Measurements from ENCODE around the gene CBL. TPM values are rescaled to one million over a fixed set of nuclear protein-coding genes. Genes with fewer than 3 reads are reported as not detected.

CBL gene
- total RNA-seq, 2 donors from 2014 or later, result 10.8 to 16.4 TPM

DNA sequence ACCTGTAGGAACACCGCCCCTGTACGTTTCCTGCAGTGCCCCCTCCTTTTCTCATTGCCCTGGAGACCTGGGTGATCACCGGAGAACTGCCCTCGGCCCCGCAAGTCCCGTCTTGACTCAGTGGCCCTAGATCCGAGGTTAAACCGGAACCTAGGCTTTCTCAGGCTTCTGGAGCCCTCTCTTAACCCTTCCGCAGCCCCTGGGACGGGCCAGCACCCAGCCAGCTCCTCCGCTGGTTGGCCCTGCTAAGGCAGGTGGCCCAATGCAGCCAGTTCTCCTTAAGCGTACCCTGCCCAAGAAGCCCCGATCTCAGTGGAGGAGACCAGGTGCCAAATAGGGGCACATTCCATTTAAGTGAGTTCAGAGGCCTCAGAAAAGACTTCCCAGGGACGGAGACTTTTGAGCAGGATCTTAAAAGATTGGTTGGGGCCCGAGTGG is 36.8 kb upstream of the CBL start:
- DNase-seq, result peak; percentile 36
- peak overlapping the region; percentile 87 to 90 for H3K9ac ChIP-seq (ENCODE audit: low read depth in 2 of 2, low read length in 2 of 2)
- no peaks in the 10 kb centered on the region for H3K4me1 ChIP-seq
- intact Hi-C loops (cut with DNase I), result no loop called here
- H3K27ac ChIP-seq, result peak overlapping the region; percentile 95
- no peaks in the 10 kb centered on the region for H3K27me3 ChIP-seq
- no peaks in the 10 kb centered on the region for H3K36me3 ChIP-seq
- peak overlapping the region; percentile 90 for H3K4me3 ChIP-seq
- no peaks in the 10 kb centered on the region for H3K9me3 ChIP-seq
- TF ChIP-seq, protein P1, sequence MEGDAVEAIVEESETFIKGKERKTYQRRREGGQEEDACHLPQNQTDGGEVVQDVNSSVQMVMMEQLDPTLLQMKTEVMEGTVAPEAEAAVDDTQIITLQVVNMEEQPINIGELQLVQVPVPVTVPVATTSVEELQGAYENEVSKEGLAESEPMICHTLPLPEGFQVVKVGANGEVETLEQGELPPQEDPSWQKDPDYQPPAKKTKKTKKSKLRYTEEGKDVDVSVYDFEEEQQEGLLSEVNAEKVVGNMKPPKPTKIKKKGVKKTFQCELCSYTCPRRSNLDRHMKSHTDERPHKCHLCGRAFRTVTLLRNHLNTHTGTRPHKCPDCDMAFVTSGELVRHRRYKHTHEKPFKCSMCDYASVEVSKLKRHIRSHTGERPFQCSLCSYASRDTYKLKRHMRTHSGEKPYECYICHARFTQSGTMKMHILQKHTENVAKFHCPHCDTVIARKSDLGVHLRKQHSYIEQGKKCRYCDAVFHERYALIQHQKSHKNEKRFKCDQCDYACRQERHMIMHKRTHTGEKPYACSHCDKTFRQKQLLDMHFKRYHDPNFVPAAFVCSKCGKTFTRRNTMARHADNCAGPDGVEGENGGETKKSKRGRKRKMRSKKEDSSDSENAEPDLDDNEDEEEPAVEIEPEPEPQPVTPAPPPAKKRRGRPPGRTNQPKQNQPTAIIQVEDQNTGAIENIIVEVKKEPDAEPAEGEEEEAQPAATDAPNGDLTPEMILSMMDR (IDR thresholded peaks at IDR 0.05), result no peak

DNA sequence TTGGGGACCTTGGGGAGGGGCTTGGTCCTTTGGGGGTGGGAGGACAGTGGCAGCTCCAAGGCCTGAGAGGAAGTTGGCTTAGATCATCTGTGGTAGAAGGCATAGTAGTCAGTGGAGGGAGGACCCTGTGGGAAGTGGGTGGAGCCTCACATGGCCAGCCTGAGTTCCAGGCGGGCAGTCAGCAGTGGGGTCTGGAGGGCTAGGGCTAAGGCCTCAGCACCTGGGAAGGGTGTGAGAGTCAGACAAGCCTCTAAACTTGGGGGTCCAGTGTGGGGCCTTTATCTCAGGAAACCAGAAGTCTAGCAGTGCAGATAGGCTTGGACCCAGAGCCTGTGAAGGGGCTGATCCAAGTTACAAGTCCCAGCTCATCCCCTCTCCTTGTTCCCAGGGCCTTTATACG is 33.6 kb upstream of the CBL start:
- no peaks in the 10 kb centered on the region for H3K27me3 ChIP-seq
- no peak overlapping the region for H3K27ac ChIP-seq
- H3K9me3 ChIP-seq, result no peaks in the 10 kb centered on the region
- H3K9ac ChIP-seq (ENCODE audit: low read depth in 2 of 2, low read length in 2 of 2), result no peak overlapping the region
- H3K4me3 ChIP-seq, result no peak overlapping the region
- intact Hi-C loops (cut with DNase I), result no loop called here
- TF ChIP-seq, protein P1 (IDR thresholded peaks at IDR 0.05), result no peak
- no peaks in the 10 kb centered on the region for H3K36me3 ChIP-seq
- H3K4me1 ChIP-seq, result no peaks in the 10 kb centered on the region
- no peak for DNase-seq

DNA sequence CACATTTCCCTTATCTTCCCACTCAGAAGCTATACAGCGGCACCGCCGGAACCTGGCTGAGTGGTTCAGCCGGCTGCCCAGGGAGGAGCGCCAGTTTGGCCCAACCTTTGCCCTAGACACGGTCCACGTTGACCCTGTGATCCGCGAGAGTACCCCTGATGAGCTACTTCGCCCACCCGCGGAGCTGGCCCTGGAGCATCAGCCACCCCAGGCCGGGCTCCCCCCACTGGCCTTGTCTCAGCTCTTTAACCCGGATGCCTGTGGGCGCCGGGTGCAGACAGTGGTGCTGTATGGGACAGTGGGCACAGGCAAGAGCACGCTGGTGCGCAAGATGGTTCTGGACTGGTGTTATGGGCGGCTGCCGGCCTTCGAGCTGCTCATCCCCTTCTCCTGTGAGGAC is 32.7 kb upstream of the CBL start:
- Histone ChIP-seq H3K27me3 (no peaks in the 10 kb centered on the region), H3K36me3 (no peaks in the 10 kb centered on the region), H3K4me1 (no peaks in the 10 kb centered on the region), H3K9me3 (no peaks in the 10 kb centered on the region), H3K9ac (ENCODE audit: low read depth in 2 of 2, low read length in 2 of 2) (no peak overlapping the region), H3K4me3 (no peak overlapping the region), H3K27ac (no peak overlapping the region)
- intact Hi-C loops (cut with DNase I), result no loop called here
- DNase-seq, result no peak
- TF ChIP-seq, protein P1 (IDR thresholded peaks at IDR 0.05), result no peak

DNA sequence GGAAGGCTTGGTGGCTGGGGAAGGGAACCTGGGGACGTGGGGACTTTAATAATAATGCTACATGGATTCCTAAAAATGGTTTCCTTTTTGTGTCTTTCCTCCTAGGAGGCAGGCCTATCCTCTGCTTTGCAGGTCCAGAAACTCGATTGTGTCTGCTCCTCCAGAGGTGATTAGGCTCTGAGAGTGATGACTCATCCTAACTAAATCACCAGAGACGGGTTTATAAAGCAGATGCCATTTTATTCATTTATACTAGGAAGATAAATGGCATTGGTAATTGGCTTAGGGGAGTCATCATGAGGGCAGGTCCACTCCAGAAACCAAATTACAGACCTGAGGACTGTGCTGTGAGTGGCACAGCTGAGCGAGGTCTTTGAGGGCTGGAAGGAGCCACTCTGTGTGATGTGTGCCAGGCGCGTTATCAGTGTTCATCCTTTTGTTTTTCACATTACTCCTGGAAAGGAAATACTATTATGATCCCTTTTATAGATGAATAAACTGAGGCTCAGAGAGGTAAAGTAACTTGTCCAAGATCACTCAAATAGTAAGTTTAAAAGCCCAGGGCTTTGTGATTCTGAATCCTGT is 30.6 kb upstream of the CBL start:
- H3K4me1 ChIP-seq, result no peaks in the 10 kb centered on the region
- intact Hi-C loops (cut with DNase I), result no loop called here
- no peak for DNase-seq
- no peaks in the 10 kb centered on the region for H3K27me3 ChIP-seq
- TF ChIP-seq, protein P1 (IDR thresholded peaks at IDR 0.05), result no peak
- no peak overlapping the region for H3K9ac ChIP-seq (ENCODE audit: low read depth in 2 of 2, low read length in 2 of 2)
- H3K4me3 ChIP-seq, result no peak overlapping the region
- H3K27ac ChIP-seq, result no peak overlapping the region
- no peaks in the 10 kb centered on the region for H3K9me3 ChIP-seq
- H3K36me3 ChIP-seq, result no peaks in the 10 kb centered on the region

DNA sequence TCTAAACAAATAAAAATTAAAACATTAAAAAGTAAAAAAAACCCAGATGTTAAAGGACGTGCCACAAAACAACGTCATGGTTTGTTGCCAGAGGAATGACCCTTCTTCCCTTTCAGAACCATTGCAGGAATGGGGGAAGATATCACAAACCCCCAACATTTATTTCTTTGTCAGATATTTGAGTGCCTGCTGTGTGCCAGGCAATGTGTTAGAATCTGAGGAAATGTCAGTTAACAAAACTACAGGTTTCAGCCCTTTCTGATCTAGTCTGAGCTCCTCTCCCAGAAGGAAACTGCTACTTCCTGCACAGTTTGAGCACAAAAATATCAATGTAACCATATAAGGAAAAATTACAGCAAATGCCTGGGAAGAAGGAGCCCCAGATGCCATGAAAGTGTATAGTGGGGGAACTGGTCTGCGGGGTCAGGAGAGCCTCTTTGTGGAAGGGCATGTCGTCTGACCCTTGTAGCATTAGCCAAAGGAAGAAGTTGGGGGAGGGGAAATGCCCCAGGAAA is 27.9 kb upstream of the CBL start:
- Histone ChIP-seq H3K36me3 (no peaks in the 10 kb centered on the region), H3K4me1 (no peaks in the 10 kb centered on the region), H3K4me3 (no peak overlapping the region), H3K9me3 (no peaks in the 10 kb centered on the region), H3K9ac (ENCODE audit: low read depth in 2 of 2, low read length in 2 of 2) (no peak overlapping the region), H3K27ac (no peak overlapping the region), H3K27me3 (no peaks in the 10 kb centered on the region)
- intact Hi-C loops (cut with DNase I), result no loop called here
- TF ChIP-seq, protein P1 (IDR thresholded peaks at IDR 0.05), result no peak
- DNase-seq, result no peak
